NCI-H1436 (cell line): ENCODE results near the gene RABGAP1L.
"Not testable (repeated sequence)": the region's sequence is repeated elsewhere in the genome, so short reads cannot be mapped to it uniquely, and the experiment has no call there.

Source experiments
- DNase-seq: peaks from one replicate; lab custom pipeline; 2025; lab: John Stamatoyannopoulos, UW

Gene RABGAP1L

DNA sequence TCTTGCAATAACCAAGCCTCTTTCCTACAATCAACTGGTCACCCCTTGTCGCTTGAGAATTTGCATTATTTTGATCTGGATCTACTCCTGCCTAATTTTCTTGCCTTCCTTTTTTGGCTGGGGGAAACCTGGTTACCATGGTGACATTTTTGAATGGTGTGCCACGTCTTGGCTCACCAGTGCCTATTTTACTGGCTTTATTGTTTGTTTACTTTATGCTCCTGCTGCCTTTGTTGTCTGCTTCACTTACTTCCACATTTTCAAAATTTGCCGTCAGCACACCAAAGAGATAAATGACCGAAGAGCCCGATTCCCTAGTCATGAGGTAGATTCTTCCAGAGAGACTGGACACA lies 289.2 kb downstream of the RABGAP1L start:
- no peak for DNase-seq

DNA sequence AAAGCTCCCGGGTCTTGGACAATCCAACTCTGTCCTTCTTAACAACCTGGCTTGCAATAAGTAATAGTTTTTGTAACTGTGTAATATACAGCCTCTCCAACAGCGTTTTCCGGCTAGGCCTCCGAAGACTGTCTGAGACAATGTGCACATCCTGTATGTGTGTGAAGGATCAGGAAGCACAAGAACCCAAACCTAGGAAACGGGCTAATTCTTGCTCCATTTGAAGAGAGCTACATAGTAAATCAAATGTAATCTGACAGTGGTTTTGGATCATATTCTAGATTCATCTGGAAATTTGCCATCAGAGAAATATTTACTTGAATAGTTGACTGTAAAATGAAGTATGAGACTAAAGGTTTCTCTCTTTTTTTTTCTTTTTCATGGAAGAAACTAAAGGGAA lies 289.7 kb downstream of the RABGAP1L start:
- no peak for DNase-seq

DNA sequence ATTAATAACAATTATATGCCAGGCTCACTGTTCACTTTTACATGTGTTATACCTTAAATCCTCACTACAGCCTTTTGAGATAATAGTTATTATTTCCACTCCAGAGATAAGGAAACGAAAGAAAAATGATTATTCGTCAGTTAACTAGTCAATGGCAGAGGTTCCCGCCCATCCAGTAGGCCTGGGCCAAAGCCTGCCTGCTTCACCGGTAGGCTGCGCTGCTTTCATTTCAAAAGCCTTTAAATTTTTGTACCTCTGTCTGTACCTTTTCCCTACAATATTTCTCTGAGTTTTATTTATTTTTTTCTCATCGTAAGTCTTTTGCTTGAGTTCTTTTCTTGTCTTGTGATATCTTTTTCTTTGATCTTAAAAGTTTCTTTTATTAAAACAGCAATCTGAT lies 292.1 kb downstream of the RABGAP1L start:
- no peak for DNase-seq

- no peak for DNase-seq
Measured at GRCh38 chr1:174465855-174466254, 306.5 kb downstream of the RABGAP1L start.

DNA sequence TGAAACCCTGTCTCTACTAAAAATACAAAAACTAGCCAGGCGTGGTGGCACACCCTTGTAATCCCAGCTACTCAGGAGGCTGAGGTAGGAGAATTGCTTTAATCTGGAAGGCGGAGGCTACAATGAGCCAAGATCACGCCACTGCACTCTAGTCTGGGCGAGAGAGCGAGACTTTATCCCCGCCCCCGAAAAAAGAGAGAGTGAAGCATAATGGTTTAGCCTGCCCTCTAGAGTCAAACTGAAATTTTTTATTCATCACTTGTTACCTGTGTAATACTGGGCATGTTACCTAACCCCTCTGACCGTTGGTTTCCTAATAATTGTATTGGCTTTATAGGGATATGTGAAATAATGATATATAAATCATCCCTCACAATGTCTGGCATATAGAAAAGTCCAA lies 307.3 kb downstream of the RABGAP1L start:
- no peak for DNase-seq

DNA sequence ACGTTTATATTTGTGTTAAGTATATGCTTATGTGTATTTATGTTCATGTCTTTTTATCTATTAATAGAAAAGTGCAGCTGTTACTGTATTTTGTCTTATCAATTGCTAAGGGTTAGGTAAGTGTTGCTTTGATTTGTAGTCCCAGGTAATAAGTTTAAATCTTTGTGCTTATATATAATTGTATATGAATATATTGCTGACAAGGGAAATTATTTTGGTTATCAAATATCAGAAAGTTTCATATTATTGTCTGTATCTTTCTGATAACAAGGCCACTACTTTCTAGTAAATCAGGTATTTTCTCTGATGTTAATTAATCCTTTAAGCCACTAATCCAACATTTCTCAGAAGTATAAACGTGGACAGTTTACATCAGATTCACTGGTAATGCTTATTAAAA lies 309.7 kb downstream of the RABGAP1L start:
- DNase-seq, result no peak

DNA sequence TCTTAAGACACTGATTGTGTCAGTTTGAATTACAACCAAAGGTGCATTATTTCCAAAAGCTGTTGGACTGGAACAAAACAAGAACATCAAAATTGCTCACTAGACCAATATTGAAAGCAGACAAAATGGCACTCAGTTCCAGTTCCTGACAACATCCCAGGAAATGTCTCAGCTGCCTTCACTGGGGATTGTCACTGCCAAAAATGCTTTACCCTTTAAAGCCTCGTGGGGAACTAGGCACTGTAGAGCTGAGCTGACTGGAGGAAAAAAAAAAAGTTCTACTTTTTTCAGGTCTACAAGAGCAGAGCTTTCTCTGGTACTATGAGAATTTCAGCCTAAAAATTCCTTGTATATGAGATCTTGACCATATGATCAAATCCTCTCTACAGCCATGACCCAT lies 310.4 kb downstream of the RABGAP1L start:
- DNase-seq, result no peak

DNA sequence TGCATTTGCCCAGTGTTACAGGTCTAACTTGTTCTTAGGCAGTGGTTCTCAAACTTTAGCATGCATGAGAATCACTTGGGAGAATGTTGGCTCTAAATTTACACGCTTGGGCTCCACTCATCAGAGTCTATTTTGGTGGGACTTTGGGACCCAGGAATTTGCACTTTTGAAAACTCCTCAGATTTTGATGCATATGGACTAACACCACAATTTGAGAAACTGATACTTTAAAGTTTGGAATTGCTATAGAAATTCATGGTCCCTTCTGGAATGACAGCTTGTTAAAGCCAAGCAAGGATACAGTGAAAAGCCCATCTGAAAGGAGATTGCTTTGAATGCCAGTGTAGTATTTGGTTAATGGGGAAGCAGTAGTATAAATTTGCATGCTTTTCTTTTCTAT lies 320.0 kb downstream of the RABGAP1L start:
- DNase-seq, result no peak

DNA sequence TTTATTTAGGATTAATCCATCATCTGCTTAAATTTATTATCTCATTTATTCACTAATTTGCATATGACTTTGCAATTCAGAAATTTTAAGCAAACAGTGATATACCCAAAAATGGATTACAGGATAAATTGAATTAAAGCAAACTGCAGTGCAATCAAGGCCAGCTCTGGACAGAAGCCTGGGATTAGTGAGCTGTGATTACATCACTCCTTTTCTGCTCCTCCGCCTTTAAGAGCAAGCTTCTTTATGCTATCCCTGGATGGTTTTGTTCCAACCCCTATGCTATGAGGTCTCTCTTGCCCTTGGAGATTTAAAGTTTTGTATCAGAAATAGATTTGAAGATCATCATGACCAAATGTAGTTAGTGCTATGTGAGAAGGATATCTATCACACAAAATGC lies 321.0 kb downstream of the RABGAP1L start:
- no peak for DNase-seq

GRCh38 chr1:174491606-174492005 lies 332.3 kb downstream of the RABGAP1L start:
- no peak for DNase-seq

DNA sequence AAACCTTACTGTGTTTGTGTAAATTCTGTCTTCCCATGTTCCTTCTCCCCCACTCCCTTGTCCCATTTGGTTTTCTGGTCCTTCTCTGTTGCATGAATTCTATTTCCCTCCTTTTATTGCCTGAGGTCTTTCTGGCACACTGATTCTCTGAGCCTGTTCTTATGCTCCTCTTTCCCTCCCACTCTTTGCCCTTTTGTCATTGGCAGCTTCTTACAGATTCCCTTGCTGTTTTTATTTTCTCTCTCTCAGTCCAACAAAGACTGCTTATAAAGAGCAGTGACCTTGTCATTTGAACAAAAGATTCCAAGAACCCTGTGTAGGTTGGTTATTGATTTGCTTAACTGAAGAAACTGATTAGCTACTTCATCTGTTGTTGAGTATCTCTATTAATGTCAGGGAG lies 338.2 kb downstream of the RABGAP1L start:
- DNase-seq, result no peak

DNA sequence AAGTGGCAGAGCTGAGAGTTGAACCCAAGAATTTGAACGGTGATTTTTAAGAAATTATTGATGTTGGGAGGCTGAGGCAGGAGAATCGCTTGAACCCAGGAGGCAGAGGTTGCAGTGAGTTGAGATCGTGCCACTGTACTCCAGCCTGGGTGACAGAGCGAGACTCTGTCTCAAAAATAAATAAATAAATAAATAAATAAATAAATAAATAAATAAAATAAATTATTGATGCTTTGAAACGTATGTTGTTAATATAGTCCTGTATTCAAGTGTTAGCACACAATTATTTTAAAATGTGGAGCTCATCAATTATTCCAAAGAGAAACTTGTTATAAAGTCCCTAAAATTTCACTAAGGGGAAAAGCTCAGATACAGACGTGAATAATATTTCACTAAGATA lies 357.4 kb downstream of the RABGAP1L start:
- not testable (repeated sequence) for DNase-seq

DNA sequence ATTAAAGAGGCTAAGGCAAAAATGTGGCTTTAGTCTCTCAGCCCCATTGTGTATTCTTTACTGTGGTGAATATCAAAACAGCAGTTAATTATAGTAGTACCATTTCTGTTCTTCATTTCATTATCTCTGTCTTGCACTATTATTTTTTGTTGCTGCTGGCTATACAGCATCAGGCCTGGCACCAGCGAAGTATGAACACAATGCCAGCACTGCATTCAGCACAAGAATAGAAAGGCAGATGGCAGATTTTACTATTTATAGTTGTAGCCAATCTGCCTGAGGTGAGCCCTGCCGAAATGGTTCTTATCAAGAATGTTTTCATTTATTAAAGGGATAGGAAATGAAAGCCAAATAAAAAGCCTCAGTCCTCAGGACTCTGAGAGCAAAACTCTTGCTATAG lies 360.5 kb downstream of the RABGAP1L start:
- no peak for DNase-seq

GRCh38 chr1:174531751-174532150 lies 372.4 kb downstream of the RABGAP1L start:
- no peak for DNase-seq

GRCh38 chr1:174534789-174535188 lies 375.5 kb downstream of the RABGAP1L start:
- no peak for DNase-seq

- no peak for DNase-seq
Measured at GRCh38 chr1:174535207-174535606, 375.9 kb downstream of the RABGAP1L start.

DNA sequence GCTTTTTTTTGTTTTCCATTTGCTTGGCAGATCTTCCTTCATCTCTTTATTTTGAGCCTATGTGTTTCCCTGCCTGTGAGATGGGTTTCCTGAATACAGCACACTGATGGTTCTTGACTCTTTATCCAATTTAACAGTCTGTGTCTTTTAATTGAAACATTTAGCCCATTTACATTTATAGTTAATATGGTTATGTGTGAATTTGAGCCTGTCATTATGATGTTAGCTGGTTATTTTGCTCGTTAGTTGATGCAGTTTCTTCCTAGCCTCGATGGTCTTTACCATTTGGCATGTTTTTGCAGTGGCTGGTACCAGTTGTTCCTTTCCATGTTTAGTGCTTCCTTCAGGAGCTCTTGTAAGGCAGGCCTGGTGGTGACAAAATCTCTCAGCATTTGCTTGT lies 384.1 kb downstream of the RABGAP1L start:
- DNase-seq, result not testable (repeated sequence)

DNA sequence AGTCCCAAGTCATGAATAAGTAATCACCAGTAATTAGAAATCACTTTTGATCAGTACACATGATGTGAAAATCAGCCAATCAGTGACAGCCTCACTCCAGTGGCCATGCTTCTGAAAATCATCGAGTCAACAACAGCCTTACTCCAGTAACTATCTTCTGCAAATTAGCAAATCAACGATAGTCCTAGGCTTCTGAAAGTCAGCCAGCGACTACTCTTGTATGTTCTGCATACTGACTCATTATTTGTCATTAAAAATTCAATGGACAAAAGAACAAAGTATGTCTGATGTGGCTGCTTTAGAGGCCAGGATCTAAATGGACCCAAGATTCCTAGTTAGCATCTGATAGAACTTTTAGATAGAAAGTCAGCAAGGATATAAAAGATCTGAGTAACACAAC lies 391.0 kb downstream of the RABGAP1L start:
- DNase-seq, result no peak

GRCh38 chr1:174556392-174556791 lies 397.1 kb downstream of the RABGAP1L start:
- no peak for DNase-seq

DNA sequence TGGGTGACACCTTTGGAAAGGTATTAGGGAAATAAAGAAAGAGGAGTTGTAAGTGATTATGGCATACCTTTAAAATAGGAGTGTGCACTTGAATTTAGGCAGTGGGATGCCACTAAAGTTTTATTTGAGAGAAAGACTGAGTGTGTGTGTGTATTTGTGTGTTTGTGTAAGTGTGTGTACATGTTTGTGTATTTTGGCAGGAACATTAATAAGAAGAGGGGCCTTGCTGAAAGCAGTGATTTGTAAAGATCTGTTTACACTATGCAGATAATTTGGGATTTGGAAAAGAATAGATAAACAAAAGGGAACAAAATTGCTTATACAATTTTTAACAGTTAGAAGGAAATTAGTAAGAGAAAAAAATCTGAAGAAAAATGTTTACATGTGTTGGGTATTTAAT lies 409.2 kb downstream of the RABGAP1L start:
- DNase-seq, result no peak

GRCh38 chr1:174569240-174569639 lies 409.9 kb downstream of the RABGAP1L start:
- DNase-seq, result no peak

DNA sequence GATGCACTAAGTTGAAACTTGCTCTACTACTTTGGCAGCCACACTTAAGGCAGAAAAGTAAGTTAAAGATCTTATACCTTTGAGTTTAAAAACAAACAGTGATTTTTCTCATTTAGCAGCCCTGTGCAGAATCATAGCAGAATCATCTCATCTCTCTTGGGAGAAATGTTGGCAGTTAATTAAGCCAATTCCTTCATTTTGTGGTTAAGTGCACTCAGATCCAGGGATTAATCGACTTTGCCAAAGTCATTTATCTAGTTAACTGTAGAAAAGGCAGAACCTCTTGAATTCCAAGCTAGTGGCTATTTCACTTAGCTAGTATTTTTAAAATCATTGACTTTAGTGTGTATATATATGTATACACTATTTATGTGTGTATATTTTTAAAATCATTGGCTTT lies 413.5 kb downstream of the RABGAP1L start:
- no peak for DNase-seq

DNA sequence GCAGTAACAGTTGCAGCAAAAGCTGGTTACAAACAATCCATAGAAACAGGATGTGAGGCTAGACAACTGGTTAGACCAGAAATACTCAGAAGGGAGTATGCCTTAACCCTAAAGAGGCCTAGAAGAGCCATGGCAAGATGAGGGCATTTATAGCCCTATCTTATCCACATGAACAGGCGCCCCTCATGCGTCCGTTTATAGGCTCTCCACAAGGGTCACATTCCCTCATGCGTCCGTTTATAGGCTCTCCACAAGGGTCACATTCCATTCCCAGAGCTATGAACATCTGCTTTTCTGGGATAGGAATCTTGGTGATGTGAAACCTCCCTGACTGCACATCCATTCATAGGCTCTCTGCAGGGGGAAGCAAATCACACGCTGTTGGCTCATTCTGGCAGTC lies 416.8 kb downstream of the RABGAP1L start:
- DNase-seq, result not testable (repeated sequence)

DNA sequence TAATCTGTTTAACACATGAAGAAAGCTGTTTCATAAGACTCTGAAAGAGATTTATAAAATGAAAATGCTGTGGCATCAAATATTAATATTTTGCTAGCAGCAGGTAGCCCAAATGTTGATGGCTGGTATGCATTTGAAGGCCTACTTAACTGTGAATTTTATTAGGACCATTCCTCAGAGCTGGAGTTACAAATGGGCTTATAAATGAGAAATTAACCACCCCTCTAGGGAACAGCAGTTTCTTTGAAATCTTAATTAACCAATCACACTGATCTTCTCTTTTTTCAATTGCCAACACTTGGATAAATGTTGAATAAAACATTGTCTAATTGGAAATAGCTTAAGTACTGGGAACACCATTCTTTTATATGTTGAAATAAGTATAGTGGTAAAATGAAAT lies 418.4 kb downstream of the RABGAP1L start:
- DNase-seq, result no peak

GRCh38 chr1:174580801-174581200 lies 421.5 kb downstream of the RABGAP1L start:
- no peak for DNase-seq
